Neural progenitor cell (in vitro differentiated cells): ENCODE results near the gene HMX1.

Experiments
- CTCF ChIP-seq: fragments of 200-600 bp; sonication (generic); IDR thresholded peaks from 2 replicates; pipeline ENCODE4 v1.5.1; 2017; ENCODE audit warnings: antibody characterized with exemption, mild to moderate bottlenecking
- EZH2 ChIP-seq: fragments of 200-600 bp; sonication (generic); IDR thresholded peaks from 2 replicates; pipeline ENCODE4 v1.6.1; 2017; ENCODE audit warnings: antibody characterized with exemption, mild to moderate bottlenecking, moderate library complexity
- EZH2phosphoT487 ChIP-seq: fragments of 200-600 bp; sonication (generic); IDR thresholded peaks from 2 replicates; pipeline ENCODE4 v1.6.1; 2017; ENCODE audit warnings: antibody characterized with exemption

- TF ChIP-seq CTCF (no peak), EZH2 (no peak), EZH2phosphoT487 (no peak)
Observed at GRCh38 chr4:8910100-8910821, 38.6 kb upstream of the HMX1 start.
